ENCODE measurements around the gene STPG2. TPM values are rescaled to one million over a fixed set of nuclear protein-coding genes. Genes with fewer than 3 reads are reported as not detected.

Gene STPG2
- polyA plus RNA-seq, 4 donors, result 0.08 to 0.67 (median 0.48) TPM

DNA sequence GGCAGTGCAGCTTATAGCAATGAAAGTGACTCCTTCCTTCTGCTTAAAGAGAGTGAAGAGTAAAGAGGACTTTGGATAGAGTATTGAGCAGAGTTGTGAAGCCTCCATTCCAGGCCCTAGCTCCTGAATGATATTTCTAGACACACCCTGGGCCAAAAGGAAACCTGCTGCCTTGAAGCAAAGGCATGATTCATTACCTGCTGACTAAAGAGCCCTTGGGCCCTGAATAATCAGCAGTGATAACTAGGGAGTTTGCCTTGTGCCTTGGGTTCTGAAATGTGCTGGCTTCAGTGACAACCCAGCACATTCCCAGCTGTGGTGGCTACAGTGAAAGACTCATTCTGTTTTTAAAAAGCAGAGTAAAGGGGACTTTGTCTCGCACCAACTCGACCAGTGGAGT, 49.2 kb downstream of the STPG2 start:
- DNase-seq (ENCODE audit: low read depth in 4 of 4, low spot score in 3 of 4), result no peak

DNA sequence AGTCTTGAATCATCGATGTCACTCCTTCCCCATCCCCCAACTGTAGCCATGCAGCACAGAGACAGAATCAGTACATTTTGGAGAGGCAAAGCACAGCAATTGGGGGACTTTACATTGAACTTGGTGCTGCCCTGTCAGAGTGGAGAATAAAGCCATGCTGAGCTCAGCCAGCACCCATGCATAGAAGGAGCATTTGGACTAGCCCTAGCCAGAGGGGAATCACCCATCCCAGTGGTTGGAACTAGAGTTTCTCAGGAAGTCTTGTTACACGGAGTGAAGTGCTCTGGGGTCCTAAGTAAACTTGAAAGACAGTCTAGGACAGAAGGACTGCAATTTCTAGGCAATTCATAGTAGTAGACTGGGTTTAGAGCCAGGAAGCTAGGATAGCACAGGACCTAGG, 49.6 kb downstream of the STPG2 start:
- no peak for DNase-seq (ENCODE audit: low read depth in 4 of 4, low spot score in 3 of 4)

DNA sequence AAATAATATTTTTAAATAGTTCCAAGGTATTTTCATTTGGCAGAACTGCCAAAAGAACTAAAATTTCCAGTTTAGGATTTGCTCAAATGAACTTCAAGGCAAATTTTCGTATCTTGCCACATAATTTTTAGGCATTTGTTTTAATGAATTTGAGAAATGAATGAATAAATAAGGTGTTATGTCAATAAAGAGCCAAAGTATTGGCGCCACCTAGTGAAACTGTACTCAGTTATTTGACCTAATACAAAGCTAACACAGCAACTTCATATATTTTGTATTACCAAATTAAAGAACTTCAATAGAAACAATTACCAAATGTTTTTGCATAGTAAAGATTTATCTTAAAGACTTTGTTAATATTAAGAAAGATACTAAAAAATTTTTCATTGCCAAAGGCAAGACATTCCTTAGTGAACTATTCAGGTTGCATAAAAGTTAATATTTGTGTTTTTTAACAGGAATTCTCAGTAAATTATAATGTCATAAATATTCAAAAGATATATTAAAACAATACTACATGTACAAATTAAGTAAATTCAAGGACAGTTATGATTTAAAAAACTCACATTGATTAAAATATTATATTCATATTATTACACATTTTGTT, 50.3 kb downstream of the STPG2 start:
- no peak for DNase-seq (ENCODE audit: low read depth in 4 of 4, low spot score in 3 of 4)

DNA sequence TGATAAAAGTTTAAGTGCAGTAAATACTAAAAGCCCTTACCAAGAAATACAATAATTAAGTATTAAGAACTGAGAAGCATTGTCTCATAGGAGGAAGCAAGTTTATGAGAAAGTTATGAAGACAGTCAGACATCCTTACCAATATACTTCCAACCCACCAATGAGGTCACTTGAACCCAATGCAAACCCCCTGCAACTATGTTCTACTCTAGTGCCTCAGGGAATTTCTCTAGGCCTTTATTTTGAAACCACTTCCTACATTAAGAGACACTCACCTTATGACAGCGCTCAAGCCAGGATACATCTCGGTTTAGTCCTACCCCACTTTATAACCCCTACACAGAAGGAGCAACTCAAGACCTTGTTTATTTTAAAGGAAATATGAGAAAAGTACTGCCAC, 61.3 kb downstream of the STPG2 start:
- DNase-seq (ENCODE audit: low read depth in 4 of 4, low spot score in 3 of 4), result no peak

DNA sequence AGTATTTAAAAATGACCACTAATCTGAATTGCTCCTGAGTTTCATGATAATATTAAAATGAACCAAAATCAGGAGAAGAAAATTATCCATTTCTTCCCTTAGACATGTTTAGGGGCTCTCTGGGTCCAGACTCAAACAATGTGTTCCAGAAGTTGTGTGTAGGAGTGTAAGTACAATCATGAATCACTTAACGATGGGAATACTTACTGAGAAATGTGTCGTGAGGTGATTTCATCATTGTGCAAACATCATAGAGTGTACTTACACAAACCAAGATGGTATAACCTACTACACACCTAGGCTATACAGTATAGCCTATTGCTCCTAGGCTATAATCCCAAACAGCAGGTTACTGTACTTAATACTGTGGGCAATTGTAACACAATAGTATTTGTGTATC, 74.8 kb downstream of the STPG2 start:
- DNase-seq (ENCODE audit: low read depth in 4 of 4, low spot score in 3 of 4), result no peak

DNA sequence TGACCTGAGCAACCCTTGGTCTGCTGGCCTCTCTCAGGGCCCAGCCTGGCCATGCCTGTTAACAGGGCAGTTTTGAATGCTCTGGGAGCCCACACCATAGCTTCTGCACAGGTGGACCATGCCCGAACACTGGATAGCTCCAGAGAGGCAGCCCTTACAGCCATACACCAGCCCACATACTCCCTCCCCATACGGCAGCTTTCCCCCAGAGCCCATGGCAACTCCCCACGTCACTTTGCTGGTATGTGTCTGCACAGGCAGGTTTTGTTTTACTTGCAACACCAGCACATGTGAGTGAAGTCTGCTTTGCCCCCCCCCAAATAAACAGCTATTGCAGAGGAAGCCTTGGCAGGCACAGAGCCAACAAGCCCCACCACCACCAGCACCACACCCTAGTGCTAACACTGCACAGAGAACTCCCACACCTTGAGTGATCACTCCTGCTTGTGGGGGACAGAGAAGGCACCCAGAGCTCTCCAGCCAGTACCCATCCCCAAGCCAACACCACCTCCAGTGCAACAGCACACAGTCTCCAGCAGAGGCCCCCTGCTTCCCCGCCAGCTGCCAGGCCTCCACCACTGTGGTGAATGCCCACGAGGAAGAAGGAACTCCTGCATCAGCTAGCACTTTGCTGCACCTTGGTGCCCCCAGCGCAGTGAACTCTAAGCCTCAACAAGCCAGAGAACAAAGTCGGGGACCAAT, 87.3 kb downstream of the STPG2 start:
- no peak for DNase-seq (ENCODE audit: low read depth in 4 of 4, low spot score in 3 of 4)

DNA sequence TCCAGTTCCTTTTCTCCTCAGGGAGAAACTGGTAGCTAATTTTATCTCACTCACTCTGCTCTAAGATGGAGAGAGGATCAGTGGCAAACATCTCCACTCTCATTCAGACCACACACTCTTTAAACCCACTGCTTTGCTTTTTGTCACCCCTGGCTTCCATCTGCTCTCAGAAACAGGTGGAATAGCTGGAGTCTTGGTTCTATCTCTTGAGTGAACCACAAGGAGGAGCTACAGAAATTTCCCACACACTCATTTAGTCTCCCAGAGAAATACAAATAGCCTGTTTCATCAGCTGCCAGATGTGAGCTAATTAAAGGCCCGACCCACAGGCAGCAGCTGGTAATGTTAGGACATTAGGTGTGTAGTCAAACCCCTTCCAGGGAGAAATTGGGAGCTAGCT, 96.6 kb downstream of the STPG2 start:
- no peak for DNase-seq (ENCODE audit: low read depth in 4 of 4, low spot score in 3 of 4)

DNA sequence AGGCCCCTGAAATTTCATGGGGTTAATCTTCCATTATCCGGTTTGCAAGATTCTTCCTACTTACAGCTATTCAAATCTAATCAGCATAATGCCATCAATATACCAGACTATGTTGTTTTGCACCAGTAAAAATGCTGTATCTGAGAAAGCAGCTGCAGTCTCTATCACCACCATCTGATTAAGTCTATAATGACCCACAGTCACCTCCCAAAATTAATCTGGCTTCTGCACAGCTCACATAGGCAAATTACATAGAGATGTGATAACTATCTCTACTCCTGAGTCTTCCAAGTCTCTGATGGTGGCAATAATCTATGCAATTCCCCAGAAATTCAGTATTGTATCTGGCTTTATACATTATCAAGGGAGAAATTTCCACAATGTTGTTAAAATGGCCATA, 113.2 kb downstream of the STPG2 start:
- DNase-seq (ENCODE audit: low read depth in 4 of 4, low spot score in 3 of 4), result no peak

DNA sequence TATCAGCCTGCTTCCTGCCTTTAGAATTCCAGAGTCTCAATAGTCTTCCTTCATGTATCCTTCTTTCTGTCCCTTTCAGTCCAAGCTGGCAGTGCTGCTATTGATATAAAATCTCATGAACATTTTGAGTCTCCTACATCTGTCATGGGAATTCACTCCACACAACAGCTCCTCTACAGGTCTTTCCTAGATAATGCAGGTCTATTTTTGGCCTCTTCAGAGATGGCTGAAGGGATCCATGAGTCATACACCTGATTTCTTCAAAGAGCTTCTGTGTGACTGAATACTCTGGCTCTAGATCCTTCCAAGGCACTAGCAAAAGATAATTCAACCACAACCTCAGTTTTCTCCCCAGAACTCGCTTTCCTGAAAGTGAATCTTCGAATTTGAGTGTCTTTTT, 115.4 kb downstream of the STPG2 start:
- DNase-seq (ENCODE audit: low read depth in 4 of 4, low spot score in 3 of 4), result no peak

DNA sequence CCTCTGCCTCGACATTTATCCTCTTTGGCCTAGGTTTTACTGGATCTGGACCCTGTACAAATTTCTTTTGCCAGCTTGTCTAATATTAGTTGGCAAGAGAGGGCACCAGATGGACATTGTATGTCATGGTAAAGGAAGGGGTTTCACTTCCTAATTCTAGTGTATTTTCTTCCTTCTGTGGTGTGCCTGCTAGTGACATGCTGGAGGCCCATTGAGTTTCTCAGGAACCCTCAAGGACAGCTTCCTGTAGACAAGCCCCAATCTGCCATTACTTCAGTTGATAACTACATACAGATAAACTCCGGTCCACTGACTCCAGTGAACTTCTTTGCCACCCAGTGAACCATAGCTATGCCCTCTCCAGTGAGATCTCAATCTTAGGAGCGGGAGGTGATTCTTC, 116.9 kb downstream of the STPG2 start:
- no peak for DNase-seq (ENCODE audit: low read depth in 4 of 4, low spot score in 3 of 4)

DNA sequence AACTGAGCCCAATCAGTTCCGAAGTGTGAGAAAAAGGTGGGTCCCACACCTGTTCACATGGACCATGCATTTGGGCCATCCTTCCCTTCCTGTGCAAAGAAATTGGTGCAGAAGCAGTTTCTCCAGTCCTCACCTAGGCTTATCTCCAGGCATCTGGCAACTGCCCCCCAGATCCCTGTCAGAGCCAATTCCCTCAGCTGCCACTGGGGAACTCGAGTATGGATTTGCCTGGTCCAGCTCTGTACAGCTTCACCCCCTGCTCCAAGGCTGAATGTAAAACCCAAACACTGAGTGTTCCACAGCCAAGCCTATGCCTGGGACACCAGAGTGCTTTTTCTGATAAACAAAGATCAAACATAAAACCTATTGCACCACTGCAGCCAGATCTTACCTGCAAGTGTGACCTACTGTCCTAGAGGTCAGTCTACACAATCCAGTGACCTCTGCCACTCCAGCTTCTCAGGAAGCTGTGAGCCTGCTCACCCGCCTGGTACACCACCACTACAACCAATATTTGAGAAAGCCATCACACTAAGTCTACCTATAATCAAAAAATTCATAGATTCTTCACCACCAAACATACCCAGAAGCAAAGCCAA, 136.4 kb downstream of the STPG2 start:
- DNase-seq (ENCODE audit: low read depth in 4 of 4, low spot score in 3 of 4), result no peak

DNA sequence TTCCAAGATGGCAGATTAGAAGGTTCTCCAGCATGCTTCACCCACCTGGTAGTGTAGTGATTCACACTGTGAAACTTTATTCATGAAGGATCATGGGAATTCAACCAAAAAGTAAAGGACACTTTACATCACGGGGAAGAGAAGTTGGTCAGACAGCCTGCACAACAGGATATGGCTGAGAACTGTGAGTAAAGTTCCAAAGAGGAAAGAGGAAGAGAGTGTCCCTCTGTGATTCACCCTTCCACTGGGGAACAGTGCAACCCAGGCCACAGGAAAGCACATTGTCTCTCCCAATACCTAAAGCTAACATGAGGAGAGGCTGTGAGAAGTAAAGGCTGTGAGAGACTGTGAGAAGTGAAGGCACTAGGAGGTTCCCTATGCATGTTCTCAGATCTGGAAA, 137.2 kb downstream of the STPG2 start:
- no peak for DNase-seq (ENCODE audit: low read depth in 4 of 4, low spot score in 3 of 4)

DNA sequence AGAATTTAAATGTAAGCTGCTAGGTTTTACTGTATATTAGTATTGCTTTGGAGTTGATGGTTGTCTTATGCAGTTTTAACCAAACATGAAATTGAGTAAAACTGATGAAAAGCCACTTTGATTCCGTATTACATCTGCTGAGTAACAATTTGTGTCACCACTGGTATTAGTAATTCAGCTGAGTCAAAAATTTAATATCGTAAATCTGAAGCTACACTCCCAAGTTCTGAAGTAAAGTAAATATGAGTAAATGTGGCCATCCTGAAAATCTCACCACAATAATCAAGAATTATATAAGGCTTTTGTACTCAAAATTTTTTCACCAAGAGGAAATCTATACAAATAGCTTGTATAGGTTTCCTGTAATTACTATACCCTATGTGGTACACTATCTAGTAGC, 142.3 kb downstream of the STPG2 start:
- DNase-seq (ENCODE audit: low read depth in 4 of 4, low spot score in 3 of 4), result no peak

DNA sequence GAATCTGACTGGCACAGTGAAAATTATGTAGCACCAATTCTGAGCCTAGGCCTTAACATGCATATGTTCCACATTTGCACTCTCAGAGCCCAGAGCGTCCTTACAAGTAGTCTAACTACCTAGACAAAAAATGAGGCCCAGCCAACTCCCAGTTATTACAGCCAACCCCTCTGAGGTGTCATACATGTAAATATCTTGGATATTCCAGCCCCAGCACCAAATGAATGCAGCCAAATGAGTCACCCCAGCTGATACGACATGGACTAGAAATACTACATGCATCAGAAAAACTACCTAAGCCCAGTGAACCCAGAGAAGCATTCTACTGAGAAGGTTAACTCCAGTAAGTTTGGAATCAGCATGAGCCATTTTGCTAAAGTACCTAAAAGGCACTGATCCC, 145.1 kb downstream of the STPG2 start:
- no peak for DNase-seq (ENCODE audit: low read depth in 4 of 4, low spot score in 3 of 4)

DNA sequence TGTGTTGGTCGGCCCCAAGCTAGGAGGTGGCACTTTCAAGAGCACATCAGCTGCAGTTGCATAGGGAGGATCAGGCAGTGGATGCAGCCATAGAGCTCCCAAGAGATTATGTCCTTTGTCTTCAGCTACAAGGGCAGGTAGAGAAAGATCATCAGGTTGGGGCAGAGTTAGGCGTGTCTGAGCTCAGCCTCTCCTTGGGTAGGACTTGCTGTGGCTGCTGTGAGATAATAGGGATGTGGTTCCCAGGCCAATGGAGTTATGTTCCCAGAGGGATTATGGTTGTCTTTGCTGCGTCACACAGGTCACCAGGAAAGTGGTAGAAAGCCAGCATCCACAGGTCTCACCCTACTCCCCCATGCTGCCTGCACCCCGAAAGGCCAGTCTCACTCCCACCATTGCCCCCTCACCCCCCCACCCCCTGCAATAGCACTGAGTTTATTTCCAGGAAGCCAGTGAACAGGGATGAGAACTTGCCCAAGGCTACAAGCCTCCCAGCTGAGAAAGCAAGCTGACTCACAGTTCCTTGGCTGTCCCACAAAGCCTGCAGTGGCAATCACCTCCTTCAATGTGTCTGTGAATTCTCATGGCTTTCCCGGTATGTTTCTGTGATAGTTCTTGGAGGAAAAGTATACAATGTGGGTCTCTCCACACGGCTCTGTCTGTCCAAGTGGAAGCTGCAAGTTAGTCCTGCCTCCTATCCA, 148.4 kb downstream of the STPG2 start:
- no peak for DNase-seq (ENCODE audit: low read depth in 4 of 4, low spot score in 3 of 4)

DNA sequence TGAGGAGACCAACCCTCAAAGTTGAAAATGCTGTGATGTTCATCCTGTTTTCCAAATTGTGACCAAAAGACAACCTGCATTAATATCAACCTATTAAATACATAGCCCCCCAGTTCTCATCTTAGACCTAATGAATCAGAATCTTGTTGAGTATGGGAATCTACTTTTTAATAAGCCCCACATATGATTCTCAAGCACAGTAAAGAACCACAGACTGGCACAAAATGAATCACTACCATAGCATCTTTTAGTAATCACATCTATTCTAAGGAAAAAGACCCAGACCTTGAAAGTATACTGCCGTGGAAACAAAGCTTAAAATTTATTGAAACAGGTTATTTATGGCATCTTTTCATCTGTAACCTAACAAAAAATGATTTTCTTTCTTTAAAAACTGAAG, 152.9 kb downstream of the STPG2 start:
- DNase-seq (ENCODE audit: low read depth in 4 of 4, low spot score in 3 of 4), result no peak

DNA sequence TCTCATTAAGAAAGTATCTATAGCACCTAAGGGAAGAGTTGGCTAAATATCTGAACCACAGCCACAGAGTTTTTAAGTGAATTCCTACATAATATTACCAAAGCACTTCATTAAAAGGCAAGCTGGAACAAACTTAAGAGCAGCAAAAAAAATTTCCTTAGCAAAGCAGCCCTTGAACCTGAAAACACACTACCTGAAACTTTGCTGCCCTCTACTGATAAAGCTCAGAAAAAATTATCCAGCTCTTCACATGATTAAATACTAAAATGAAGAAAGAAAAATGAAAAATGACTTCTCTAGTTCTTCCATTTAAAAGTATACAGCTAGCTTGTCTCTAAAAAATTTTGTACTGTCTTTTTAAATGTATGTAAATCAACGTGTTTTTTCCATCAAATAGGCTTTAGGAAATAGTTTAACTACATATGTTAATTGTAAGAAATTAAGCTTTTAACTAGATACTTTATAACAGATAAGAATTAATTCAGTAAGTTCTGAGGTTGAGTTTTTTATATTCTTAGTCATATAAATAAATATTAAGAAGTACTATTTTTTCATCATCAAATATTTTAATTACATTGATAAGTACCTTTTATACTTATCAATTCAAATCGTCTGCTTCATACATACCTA, 156.1 kb downstream of the STPG2 start:
- DNase-seq (ENCODE audit: low read depth in 4 of 4, low spot score in 3 of 4), result peak; percentile 8 to 24 (median 16)

DNA sequence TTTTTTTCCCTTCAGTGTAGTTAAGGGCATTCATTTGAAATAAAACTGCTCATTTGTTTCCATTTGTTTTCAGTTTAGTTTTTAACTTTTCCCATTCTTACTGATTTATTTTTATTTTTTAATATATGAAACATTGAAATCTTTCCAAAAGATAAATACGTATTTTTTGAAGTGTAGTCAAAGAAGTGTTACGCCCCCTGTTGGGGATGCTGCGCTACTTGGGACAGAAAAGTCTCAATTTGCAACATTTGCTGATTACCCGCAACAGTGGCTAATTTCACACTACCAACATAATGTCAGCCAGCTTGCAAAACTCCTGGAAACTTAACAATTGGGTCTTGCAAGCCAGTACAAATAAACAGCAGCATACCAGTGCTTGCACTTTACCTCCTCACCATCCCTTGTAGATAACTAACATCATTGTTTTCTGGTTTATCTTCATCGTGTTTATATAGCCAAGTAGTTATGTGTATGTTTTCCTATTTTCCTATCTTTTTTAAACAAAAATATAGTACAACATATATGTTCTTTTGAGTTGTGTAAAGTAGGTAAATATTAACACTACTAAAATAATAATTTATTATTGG, 158.6 kb downstream of the STPG2 start:
- DNase-seq (ENCODE audit: low read depth in 4 of 4, low spot score in 3 of 4), result no peak

DNA sequence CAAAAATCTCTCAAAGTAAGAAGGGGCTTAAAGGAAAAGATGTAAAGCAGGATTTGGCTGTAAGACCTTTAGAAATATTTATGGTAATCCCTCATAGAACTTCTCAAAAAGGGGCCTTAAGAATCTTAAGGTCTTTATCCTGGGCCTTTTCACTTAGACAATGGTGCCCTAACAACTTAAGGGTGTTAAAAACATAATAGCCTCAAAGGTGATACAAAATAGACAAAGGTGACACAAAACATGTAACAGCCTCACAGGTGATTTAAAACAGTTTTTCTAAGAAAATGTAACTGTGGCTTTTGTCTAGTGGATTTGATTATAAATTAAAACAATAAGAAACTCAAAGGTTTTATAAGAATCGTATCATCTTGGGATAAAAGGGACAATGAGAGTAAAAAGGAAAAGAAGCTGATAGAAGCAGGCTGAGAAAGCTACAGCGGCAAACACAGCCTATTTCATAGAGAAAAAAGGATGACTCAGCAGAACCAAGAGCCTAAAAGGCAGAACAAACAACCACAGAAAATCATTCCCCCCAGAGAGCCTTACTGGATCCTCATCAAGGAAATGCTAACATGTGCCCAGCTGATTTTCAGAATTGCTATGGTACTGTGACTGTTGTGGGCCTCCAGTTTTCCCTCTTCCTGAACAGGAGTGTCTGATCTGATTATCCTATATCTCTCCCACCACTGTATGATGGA, 164.3 kb downstream of the STPG2 start:
- no peak for DNase-seq (ENCODE audit: low read depth in 4 of 4, low spot score in 3 of 4)

DNA sequence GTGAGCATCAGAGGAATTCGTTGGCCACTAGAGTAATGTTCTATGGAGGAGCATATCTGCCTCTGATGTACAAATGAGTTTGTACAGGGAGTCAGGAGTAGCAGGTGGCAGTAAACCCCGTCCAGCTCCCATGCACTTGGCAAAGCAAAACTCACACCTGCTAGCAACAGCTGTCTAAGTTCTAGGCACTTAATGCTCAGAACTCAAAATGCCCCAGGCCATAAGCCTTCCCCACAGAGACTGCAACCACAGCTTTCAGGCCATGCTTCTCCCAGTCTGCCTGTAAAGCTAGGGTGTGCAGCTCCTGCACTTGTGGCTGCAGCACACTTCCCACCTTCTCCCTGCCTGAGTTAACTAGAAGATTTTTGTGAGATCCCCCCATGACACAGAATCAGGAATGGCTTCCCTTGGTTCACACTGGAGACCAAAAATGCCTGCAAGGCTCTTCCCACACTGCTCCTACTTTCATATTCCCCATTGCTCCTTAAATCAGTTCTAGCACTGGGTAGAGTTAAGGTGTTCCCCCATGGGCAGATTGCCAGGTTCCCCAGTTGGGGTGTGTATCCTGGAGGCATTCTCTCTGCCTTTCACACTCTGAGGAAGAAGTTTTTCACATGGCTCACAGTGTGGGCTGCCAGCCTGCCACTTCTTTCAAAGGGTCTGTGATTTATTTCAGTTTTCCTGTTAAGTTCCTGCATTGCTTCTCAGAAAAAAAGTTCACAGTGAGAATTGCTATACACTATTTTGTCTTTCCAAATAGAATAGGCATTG, 189.9 kb downstream of the STPG2 start:
- no peak for DNase-seq (ENCODE audit: low read depth in 4 of 4, low spot score in 3 of 4)
